ENCODE results near the gene DNAJB9. TPM values are rescaled to one million over a fixed set of nuclear protein-coding genes. Genes with fewer than 3 reads are reported as not detected.
"Not testable (repeated sequence)": the region's sequence is repeated elsewhere in the genome, so short reads cannot be mapped to it uniquely, and the experiment has no call there.

Gene DNAJB9
- total RNA-seq, 1 donor from 2014 or later, result 47.9 TPM

GRCh38 chr7:108537229-108537628 is 32.4 kb upstream of the DNAJB9 start:
- Histone ChIP-seq H3K4me1 (no peaks in the 10 kb centered on the region), H3K36me3 (no peaks in the 10 kb centered on the region), H3K27me3 (ENCODE audit: low read depth) (no peaks in the 10 kb centered on the region), H3K9me3 (replicated peaks) (no peaks in the 10 kb centered on the region), H3K27ac (replicated peaks) (no peak overlapping the region), H3K4me3 (no peak overlapping the region)
- no peak for DNase-seq
- intact Hi-C loops (cut with micrococcal nuclease), result no loop called here
- TF ChIP-seq CTCF (IDR thresholded peaks at IDR 0.05; ENCODE audit: borderline replicate concordance), result no peak

- DNase-seq; H3K27me3 ChIP-seq (ENCODE audit: low read depth); intact Hi-C loops (cut with micrococcal nuclease); H3K4me1 ChIP-seq; H3K27ac ChIP-seq (replicated peaks); H3K36me3 ChIP-seq; H3K4me3 ChIP-seq; H3K9me3 ChIP-seq (replicated peaks): not testable (repeated sequence)
These were observed 31.4 kb upstream of the DNAJB9 start for GRCh38 chr7:108538236-108538635.

GRCh38 chr7:108538685-108539084 is 31.0 kb upstream of the DNAJB9 start:
- H3K4me1 ChIP-seq; DNase-seq; intact Hi-C loops (cut with micrococcal nuclease): not testable (repeated sequence)

GRCh38 chr7:108541478-108541877 is 28.2 kb upstream of the DNAJB9 start:
- intact Hi-C loops (cut with micrococcal nuclease), result no loop called here
- no peaks in the 10 kb centered on the region for H3K36me3 ChIP-seq

More at GRCh38 chr7:108538685-108539084, 31.0 kb upstream of the DNAJB9 start:
- H3K27me3 ChIP-seq (ENCODE audit: low read depth); H3K4me3 ChIP-seq; H3K27ac ChIP-seq (replicated peaks); H3K36me3 ChIP-seq; H3K9me3 ChIP-seq (replicated peaks): not testable (repeated sequence)

GRCh38 chr7:108548141-108548896 is 21.4 kb upstream of the DNAJB9 start:
- DNase-seq; intact Hi-C loops (cut with micrococcal nuclease); H3K27ac ChIP-seq (replicated peaks); H3K27me3 ChIP-seq (ENCODE audit: low read depth); H3K4me1 ChIP-seq; H3K36me3 ChIP-seq; H3K4me3 ChIP-seq; H3K9me3 ChIP-seq (replicated peaks): not testable (repeated sequence)

More at GRCh38 chr7:108541478-108541877, 28.2 kb upstream of the DNAJB9 start:
- Histone ChIP-seq H3K27ac (replicated peaks) (no peak overlapping the region), H3K9me3 (replicated peaks) (no peaks in the 10 kb centered on the region), H3K4me3 (no peak overlapping the region), H3K4me1 (no peaks in the 10 kb centered on the region), H3K27me3 (ENCODE audit: low read depth) (no peaks in the 10 kb centered on the region)
- DNase-seq, result no peak
- no peak for TF ChIP-seq CTCF (IDR thresholded peaks at IDR 0.05; ENCODE audit: borderline replicate concordance)

- DNase-seq; H3K4me1 ChIP-seq; H3K27ac ChIP-seq (replicated peaks); H3K27me3 ChIP-seq (ENCODE audit: low read depth); H3K36me3 ChIP-seq; intact Hi-C loops (cut with micrococcal nuclease); H3K4me3 ChIP-seq: not testable (repeated sequence)
- peaks cover 19% of the 10 kb centered on the region for H3K9me3 ChIP-seq (replicated peaks)
These were observed 13.0 kb upstream of the DNAJB9 start for GRCh38 chr7:108556665-108557064.

- intact Hi-C loops (cut with micrococcal nuclease), result no loop called here
- DNase-seq, result no peak
- no peak for TF ChIP-seq CTCF (IDR thresholded peaks at IDR 0.05; ENCODE audit: borderline replicate concordance)
These were observed 12.5 kb upstream of the DNAJB9 start for GRCh38 chr7:108557191-108557590.

More at GRCh38 chr7:108557191-108557590, 12.5 kb upstream of the DNAJB9 start:
- Histone ChIP-seq H3K27ac (replicated peaks) (no peak overlapping the region), H3K27me3 (ENCODE audit: low read depth) (no peaks in the 10 kb centered on the region), H3K4me3 (no peak overlapping the region), H3K9me3 (replicated peaks) (peaks cover 19% of the 10 kb centered on the region), H3K36me3 (peaks cover 4% of the 10 kb centered on the region), H3K4me1 (peaks cover 7% of the 10 kb centered on the region)
